ENCODE results near the gene SEC31A.

- TF ChIP-seq CTCF (IDR thresholded peaks at IDR 0.05 in 4 of 5, conservative IDR thresholded peaks at IDR 0.05 in 1 of 5) (no peak), POLR2A (IDR thresholded peaks at IDR 0.05) (no peak)
Observed at GRCh38 chr4:82900066-82900410, 9.1 kb upstream of the SEC31A start.
